ENCODE measurements around the gene TTL.
"Not testable (repeated sequence)": the region's sequence is repeated elsewhere in the genome, so short reads cannot be mapped to it uniquely, and the experiment has no call there.

- TF ChIP-seq, protein P1, sequence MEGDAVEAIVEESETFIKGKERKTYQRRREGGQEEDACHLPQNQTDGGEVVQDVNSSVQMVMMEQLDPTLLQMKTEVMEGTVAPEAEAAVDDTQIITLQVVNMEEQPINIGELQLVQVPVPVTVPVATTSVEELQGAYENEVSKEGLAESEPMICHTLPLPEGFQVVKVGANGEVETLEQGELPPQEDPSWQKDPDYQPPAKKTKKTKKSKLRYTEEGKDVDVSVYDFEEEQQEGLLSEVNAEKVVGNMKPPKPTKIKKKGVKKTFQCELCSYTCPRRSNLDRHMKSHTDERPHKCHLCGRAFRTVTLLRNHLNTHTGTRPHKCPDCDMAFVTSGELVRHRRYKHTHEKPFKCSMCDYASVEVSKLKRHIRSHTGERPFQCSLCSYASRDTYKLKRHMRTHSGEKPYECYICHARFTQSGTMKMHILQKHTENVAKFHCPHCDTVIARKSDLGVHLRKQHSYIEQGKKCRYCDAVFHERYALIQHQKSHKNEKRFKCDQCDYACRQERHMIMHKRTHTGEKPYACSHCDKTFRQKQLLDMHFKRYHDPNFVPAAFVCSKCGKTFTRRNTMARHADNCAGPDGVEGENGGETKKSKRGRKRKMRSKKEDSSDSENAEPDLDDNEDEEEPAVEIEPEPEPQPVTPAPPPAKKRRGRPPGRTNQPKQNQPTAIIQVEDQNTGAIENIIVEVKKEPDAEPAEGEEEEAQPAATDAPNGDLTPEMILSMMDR (IDR thresholded peaks at IDR 0.05) = not testable (repeated sequence)
- TF ChIP-seq POLR2A, POLR2AphosphoS5, EP300 (IDR thresholded peaks at IDR 0.05): not testable (repeated sequence)
Observed at GRCh38 chr2:112495878-112496277, 13.9 kb downstream of the TTL start.

Data from sigmoid colon (tissue), 4 donors.